ENCODE measurements around the gene DVL2. TPM values are rescaled to one million over a fixed set of nuclear protein-coding genes. Genes with fewer than 3 reads are reported as not detected.
A peak's percentile ranks its signal among the peaks of the same experiment; 100 is the strongest.

DVL2 gene
- total and polyA plus RNA-seq, 9 donors: 8.2 to 80.6 (median 55.8) TPM

DNA sequence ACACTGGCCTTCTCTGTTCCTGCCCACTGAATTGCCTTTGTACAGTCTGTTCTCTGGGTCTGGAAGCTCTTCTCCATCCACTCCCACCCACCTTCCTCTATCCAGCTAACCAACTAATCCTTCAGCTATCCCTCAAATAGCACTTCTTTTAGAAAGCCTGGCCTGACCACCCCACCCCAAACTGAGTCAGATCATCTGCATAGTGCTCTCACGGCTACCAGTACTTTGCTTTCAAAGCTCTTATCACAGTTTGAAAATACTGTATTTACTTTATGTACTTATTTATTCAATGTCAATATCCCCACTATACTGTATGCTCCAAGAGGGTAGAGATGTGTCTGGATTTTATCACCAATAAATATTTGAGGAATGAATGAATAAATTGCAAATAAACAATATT lies 32.5 kb upstream of the DVL2 start:
- Histone ChIP-seq H3K36me3 (no peaks in the 10 kb centered on the region), H3K4me1 (ENCODE audit: insufficient read depth) (peaks cover 7% of the 10 kb centered on the region), H3K9me3 (no peaks in the 10 kb centered on the region), H3K27me3 (peaks cover 7% of the 10 kb centered on the region), H3K27ac (no peak overlapping the region), H3K4me3 (no peak overlapping the region)
- no peak for DNase-seq
- TF ChIP-seq POLR2A (IDR thresholded peaks at IDR 0.05) (no peak), EP300 (IDR thresholded peaks at IDR 0.05) (no peak)
- TF ChIP-seq, protein P1, sequence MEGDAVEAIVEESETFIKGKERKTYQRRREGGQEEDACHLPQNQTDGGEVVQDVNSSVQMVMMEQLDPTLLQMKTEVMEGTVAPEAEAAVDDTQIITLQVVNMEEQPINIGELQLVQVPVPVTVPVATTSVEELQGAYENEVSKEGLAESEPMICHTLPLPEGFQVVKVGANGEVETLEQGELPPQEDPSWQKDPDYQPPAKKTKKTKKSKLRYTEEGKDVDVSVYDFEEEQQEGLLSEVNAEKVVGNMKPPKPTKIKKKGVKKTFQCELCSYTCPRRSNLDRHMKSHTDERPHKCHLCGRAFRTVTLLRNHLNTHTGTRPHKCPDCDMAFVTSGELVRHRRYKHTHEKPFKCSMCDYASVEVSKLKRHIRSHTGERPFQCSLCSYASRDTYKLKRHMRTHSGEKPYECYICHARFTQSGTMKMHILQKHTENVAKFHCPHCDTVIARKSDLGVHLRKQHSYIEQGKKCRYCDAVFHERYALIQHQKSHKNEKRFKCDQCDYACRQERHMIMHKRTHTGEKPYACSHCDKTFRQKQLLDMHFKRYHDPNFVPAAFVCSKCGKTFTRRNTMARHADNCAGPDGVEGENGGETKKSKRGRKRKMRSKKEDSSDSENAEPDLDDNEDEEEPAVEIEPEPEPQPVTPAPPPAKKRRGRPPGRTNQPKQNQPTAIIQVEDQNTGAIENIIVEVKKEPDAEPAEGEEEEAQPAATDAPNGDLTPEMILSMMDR (IDR thresholded peaks at IDR 0.05): no peak
- WGBS, 3 donors: 16 to 41% (median 25%) methylated on average over 1 of the region's 1 CpG
- intact Hi-C loops (cut with DNase I): no loop called here

- no peak overlapping the region for H3K27ac ChIP-seq
- intact Hi-C loops (cut with DNase I): no loop called here
- TF ChIP-seq EP300 (IDR thresholded peaks at IDR 0.05) (no peak), POLR2A (IDR thresholded peaks at IDR 0.05) (no peak)
- TF ChIP-seq, protein P1 (IDR thresholded peaks at IDR 0.05): no peak
- no peak overlapping the region for H3K4me3 ChIP-seq
- no peak for DNase-seq
- peaks cover 7% of the 10 kb centered on the region for H3K27me3 ChIP-seq
- H3K36me3 ChIP-seq: no peaks in the 10 kb centered on the region
- no peaks in the 10 kb centered on the region for H3K9me3 ChIP-seq
- 42 to 50% (median 43%) methylated on average over 4 of the region's 4 CpGs for WGBS, 3 donors
- H3K4me1 ChIP-seq (ENCODE audit: insufficient read depth): peaks cover 11% of the 10 kb centered on the region
These were observed 29.4 kb upstream of the DVL2 start for GRCh38 chr17:7263801-7264078.

GRCh38 chr17:7262935-7263800 lies 28.9 kb upstream of the DVL2 start:
- Histone ChIP-seq H3K4me1 (ENCODE audit: insufficient read depth) (peaks cover 11% of the 10 kb centered on the region), H3K27ac (no peak overlapping the region), H3K4me3 (no peak overlapping the region), H3K9me3 (no peaks in the 10 kb centered on the region), H3K27me3 (peaks cover 7% of the 10 kb centered on the region), H3K36me3 (no peaks in the 10 kb centered on the region)
- TF ChIP-seq POLR2A (IDR thresholded peaks at IDR 0.05) (no peak), EP300 (IDR thresholded peaks at IDR 0.05) (no peak)
- TF ChIP-seq, protein P1 (IDR thresholded peaks at IDR 0.05): no peak
- WGBS, 3 donors: 6 to 9% (median 7%) methylated on average over 26 of the region's 26 CpGs
- DNase-seq: no peak
- intact Hi-C loops (cut with DNase I): no loop called here

GRCh38 chr17:7262192-7262934 lies 28.0 kb upstream of the DVL2 start, which contains the start of gene CLDN7:
CLDN7 (minus strand) TSS chr17:7262478; CDS start chr17:7262043, 435 bp downstream.
- H3K4me3 ChIP-seq: peak within 1 kb of the TSS; percentile 33
- WGBS, 3 donors: 4 to 5% (median 4%) methylated on average over 57 to 64 of the region's 64 CpGs
- DNase-seq: peak in 1 of 5 donors; percentile 23
- TF ChIP-seq, protein P1 (IDR thresholded peaks at IDR 0.05): no peak
- H3K27me3 ChIP-seq: peaks cover 7% of the 10 kb centered on the region
- no peaks in the 10 kb centered on the region for H3K9me3 ChIP-seq
- peaks cover 11% of the 10 kb centered on the region for H3K4me1 ChIP-seq (ENCODE audit: insufficient read depth)
- intact Hi-C loops (cut with DNase I): no loop called here
- H3K27ac ChIP-seq: no peak within 1 kb of the TSS
- no peaks in the 10 kb centered on the region for H3K36me3 ChIP-seq

Data from ovary (tissue), 9 donors.